ENCODE data around the gene MSRB2.

MSRB2 gene

DNA sequence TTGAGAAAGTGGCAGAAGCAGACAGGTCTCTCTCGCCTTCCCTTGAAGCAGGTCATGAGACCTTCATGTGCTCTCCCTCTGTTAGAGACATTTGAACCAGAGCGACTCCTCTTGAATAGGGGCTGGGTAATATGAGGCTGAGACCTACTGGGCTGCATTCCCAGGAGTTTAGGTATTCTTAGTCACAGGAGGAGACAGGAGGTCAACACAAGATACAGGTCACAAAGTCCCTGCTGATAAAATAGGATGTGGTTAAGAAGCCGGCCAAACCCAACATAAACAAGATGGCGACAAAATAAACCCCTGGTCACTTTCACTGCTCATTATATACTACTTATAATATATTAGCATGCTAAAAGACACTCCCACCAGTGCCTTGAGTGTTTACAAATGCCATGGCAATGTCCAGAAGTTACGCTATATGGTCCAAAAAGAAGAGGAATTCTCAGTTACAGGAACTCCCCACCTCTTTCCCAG is 43.5 kb upstream of the MSRB2 start:
- TF ChIP-seq, protein P1, sequence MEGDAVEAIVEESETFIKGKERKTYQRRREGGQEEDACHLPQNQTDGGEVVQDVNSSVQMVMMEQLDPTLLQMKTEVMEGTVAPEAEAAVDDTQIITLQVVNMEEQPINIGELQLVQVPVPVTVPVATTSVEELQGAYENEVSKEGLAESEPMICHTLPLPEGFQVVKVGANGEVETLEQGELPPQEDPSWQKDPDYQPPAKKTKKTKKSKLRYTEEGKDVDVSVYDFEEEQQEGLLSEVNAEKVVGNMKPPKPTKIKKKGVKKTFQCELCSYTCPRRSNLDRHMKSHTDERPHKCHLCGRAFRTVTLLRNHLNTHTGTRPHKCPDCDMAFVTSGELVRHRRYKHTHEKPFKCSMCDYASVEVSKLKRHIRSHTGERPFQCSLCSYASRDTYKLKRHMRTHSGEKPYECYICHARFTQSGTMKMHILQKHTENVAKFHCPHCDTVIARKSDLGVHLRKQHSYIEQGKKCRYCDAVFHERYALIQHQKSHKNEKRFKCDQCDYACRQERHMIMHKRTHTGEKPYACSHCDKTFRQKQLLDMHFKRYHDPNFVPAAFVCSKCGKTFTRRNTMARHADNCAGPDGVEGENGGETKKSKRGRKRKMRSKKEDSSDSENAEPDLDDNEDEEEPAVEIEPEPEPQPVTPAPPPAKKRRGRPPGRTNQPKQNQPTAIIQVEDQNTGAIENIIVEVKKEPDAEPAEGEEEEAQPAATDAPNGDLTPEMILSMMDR (IDR thresholded peaks at IDR 0.05; ENCODE audit: low read depth, low read length): no peak
- no peak for TF ChIP-seq POLR2A (IDR thresholded peaks at IDR 0.05; ENCODE audit: extremely low read depth, insufficient read length)
- no peak for TF ChIP-seq MYC (IDR thresholded peaks at IDR 0.05; ENCODE audit: low read depth, low read length)
- TF ChIP-seq, protein P2, sequence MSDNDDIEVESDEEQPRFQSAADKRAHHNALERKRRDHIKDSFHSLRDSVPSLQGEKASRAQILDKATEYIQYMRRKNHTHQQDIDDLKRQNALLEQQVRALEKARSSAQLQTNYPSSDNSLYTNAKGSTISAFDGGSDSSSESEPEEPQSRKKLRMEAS (IDR thresholded peaks at IDR 0.05; ENCODE audit: low read depth, low read length): no peak
- H3K4me3 ChIP-seq (ENCODE audit: low read depth, low read length): no peak overlapping the region
- DNase-seq (ENCODE audit: low read depth): no peak

DNA sequence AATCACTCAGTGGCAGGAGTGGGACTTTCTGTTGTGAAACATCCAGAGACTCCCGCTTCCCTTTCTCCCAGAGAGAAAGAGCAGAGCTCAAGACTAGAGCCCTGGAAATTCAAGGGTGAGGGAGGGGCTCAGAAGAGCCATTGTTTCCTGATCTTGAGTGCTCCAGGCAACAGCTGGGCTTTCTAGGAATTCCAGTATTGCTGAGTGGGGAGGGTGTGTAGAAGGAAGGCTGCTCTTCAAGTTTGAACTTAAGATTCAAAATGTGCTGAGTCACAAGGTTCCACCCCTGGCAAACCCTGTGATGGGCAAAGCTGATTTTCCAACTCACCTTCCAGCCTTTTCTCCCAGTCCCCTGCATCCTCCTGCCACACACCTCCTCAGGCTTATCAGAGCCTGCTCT is 42.3 kb upstream of the MSRB2 start:
- TF ChIP-seq, protein P2 (IDR thresholded peaks at IDR 0.05; ENCODE audit: low read depth, low read length): no peak
- no peak for TF ChIP-seq MYC (IDR thresholded peaks at IDR 0.05; ENCODE audit: low read depth, low read length)
- TF ChIP-seq POLR2A (IDR thresholded peaks at IDR 0.05; ENCODE audit: extremely low read depth, insufficient read length): no peak
- TF ChIP-seq, protein P1 (IDR thresholded peaks at IDR 0.05; ENCODE audit: low read depth, low read length): no peak
- DNase-seq (ENCODE audit: low read depth): no peak
- H3K4me3 ChIP-seq (ENCODE audit: low read depth, low read length): no peak overlapping the region

DNA sequence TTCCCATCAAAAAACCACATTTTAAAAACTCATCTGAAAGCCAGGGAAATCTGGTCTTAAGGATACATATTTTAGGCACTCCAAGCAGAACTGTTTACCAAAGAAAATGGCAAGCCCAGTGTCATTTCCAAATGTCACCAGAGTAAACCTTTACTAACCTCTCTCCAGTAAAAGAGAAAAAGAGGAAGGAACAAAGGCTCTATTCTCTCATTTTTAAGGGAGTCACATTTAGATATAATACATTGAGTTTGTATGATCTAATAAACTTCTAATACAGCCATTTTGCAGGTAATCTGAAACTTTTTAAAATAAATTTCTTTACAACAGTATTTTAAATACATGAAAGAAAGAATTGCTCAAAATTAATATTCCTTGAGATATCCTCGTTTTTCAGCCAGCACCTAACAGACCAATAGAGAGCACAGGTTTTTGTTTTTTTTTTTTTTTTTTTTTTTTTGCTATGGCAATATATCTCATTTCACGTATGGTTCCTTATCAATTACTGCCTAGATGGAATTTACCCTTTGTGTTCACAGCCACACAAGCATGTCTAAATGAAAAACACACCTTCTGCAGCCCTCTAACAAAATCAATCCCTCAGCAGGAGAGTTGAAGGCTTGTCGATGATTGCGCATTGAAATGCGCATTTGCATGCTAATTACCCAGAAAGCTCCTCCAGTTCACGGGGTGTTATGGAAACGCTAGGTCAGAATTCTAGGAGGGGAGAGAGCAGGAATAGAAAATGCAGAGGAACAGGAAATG is 39.8 kb upstream of the MSRB2 start:
- no peak overlapping the region for H3K4me3 ChIP-seq (ENCODE audit: low read depth, low read length)
- TF ChIP-seq MYC (IDR thresholded peaks at IDR 0.05; ENCODE audit: low read depth, low read length) (no peak), POLR2A (IDR thresholded peaks at IDR 0.05; ENCODE audit: extremely low read depth, insufficient read length) (no peak)
- TF ChIP-seq, protein P2 (IDR thresholded peaks at IDR 0.05; ENCODE audit: low read depth, low read length): no peak
- TF ChIP-seq, protein P1 (IDR thresholded peaks at IDR 0.05; ENCODE audit: low read depth, low read length): no peak
- DNase-seq (ENCODE audit: low read depth): no peak

DNA sequence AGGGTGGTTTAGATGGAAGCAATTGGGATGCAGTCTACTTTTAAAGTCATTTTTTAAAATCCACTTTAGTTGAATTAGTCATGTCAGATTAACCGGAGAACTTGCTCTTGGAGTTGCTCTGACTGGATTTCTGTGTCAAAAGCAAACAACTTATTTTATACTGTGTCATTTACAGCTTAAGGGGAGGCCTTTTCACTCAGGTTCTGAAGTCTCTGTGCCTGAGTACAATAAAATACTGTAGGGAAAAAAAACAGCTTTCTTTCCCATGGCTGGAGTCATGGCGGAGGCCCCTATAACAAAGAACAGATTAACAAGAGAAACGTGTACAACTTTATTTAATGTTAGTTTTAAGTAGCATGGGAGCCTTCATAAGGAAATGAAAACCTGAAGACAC is 39.2 kb upstream of the MSRB2 start:
- TF ChIP-seq, protein P2 (IDR thresholded peaks at IDR 0.05; ENCODE audit: low read depth, low read length): no peak
- TF ChIP-seq MYC (IDR thresholded peaks at IDR 0.05; ENCODE audit: low read depth, low read length) (no peak), POLR2A (IDR thresholded peaks at IDR 0.05; ENCODE audit: extremely low read depth, insufficient read length) (no peak)
- TF ChIP-seq, protein P1 (IDR thresholded peaks at IDR 0.05; ENCODE audit: low read depth, low read length): no peak
- H3K4me3 ChIP-seq (ENCODE audit: low read depth, low read length): no peak overlapping the region

DNA sequence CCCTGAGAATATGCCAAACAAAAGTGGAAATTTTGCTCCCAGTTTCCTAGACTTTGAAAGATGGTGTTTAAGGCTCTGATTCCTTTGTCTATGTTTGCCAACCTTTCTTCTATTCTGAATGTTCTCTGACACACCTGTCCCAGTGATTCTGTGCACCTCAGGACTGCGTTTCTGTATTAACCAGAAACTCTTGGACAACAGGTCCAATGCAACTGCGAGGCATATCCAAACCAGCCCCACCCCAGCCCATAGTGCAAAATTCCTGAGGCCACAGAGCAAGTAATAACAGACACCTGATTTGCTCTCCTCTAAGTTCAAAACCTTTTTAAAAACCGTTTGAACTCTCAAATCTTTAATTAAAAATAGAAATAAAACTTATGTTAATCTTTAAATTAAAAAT is 37.0 kb upstream of the MSRB2 start:
- TF ChIP-seq, protein P2 (IDR thresholded peaks at IDR 0.05; ENCODE audit: low read depth, low read length): no peak
- DNase-seq (ENCODE audit: low read depth): no peak
- no peak overlapping the region for H3K4me3 ChIP-seq (ENCODE audit: low read depth, low read length)

More for the DNA sequence above, 39.2 kb upstream of the MSRB2 start:
- no peak for DNase-seq (ENCODE audit: low read depth)

DNA sequence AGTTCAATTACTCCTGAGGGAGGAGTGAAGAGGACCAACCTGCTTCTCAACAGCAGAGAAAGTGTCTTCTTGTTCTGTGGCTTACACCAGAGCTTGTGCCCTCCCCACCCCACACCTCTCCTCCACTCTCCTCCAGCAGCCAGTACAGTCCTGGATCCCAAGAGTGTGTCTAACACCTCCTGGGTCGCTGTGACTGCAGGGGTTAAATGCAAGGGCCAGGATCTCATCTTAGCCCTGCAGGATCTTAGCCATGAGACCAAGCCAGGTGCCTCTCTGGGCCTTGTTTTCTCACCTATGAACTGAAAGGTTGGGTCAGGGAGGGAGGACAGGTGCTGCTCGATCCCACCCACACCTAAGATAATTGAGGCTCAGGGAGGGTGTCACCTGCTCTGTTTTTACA is 34.5 kb upstream of the MSRB2 start:
- DNase-seq (ENCODE audit: low read depth): no peak
- TF ChIP-seq MYC (IDR thresholded peaks at IDR 0.05; ENCODE audit: low read depth, low read length) (no peak), POLR2A (IDR thresholded peaks at IDR 0.05; ENCODE audit: extremely low read depth, insufficient read length) (no peak)
- TF ChIP-seq, protein P2 (IDR thresholded peaks at IDR 0.05; ENCODE audit: low read depth, low read length): no peak
- TF ChIP-seq, protein P1 (IDR thresholded peaks at IDR 0.05; ENCODE audit: low read depth, low read length): no peak
- H3K4me3 ChIP-seq (ENCODE audit: low read depth, low read length): no peak overlapping the region
